H7 (cell line): Measurements from ENCODE around the gene FFAR3. TPM values are rescaled to one million over a fixed set of nuclear protein-coding genes. Genes with fewer than 3 reads are reported as not detected.

ENCODE experiments used
- DNase-seq: peaks from one replicate; pipeline ENCODE4 v3.0.0; 2012
- H3K27me3 ChIP-seq: 2 replicates; pipeline ENCODE4 v1.6.0; 2011; ENCODE audit warnings: mild to moderate bottlenecking, low read length; ENCODE audit not compliant: control insufficient read depth, insufficient read depth
- H3K36me3 ChIP-seq: replicated peaks from 2 replicates; pipeline ENCODE4 v1.5.1; 2011; ENCODE audit warnings: low read length; ENCODE audit not compliant: control insufficient read depth, insufficient read depth
- H3K4me3 ChIP-seq: 2 replicates; pipeline ENCODE4 v1.5.1; 2011; ENCODE audit warnings: low read depth, mild to moderate bottlenecking, control low read depth, low read length, moderate library complexity; ENCODE audit not compliant: insufficient read depth
- total RNA-seq: library from RNA; depleted of rRNA; stranded (reverse); fragments of >200 nt; shearing (Covaris generic); gene quantifications from 2 replicates; pipeline ENCODE4 v1.2.3, GENCODE V29; 2014

FFAR3 gene
- total RNA-seq, 1 experiment from 2014 or later: not detected

DNA sequence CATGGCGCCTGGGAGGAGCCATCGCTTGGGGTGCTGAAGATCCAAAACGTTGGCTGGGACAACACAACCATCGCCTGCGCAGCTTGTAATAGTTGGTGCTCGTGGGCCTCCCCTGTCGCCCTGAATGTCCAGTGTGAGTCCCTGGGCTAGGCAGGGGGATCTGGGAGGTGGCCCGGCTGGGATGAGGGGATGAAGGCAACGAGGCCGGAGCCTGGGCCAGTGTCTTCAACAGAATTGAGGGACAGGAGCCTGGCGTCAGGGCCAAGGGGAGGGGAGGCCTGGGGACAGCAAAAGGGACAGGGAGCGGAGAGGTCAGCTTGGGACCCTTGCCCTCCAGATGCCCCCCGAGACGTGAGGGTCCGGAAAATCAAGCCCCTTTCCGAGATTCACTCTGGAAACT lies 17.3 kb upstream of the FFAR3 start:
- DNase-seq: no peak
- no peaks in the 10 kb centered on the region for H3K27me3 ChIP-seq
- H3K4me3 ChIP-seq: no peak overlapping the region
- H3K36me3 ChIP-seq: no peaks in the 10 kb centered on the region

DNA sequence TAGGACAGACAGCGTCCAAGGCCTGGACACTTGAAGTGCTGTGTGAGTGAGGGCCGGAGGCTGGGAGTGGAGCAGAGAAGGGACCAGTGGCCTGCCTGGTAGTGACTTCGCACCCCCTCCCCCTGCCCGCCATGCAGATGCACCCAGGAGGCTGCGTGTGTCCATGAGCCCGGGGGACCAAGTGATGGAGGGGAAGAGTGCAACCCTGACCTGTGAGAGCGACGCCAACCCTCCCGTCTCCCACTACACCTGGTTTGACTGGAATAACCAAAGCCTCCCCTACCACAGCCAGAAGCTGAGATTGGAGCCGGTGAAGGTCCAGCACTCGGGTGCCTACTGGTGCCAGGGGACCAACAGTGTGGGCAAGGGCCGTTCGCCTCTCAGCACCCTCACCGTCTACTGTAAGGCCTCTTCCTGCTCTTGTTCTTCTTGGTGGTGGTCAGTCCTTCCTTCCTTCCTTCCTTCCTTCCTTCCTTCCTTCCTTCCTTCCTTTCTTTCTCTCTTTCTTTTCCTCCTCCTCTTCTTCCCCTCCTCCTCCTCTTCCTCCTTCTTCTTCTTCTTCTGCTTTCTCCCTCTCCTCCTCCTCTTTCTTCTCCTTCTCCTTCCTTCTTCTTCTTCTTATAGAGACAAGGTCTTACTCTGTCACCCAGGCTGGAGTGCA lies 16.6 kb upstream of the FFAR3 start:
- Histone ChIP-seq H3K27me3 (no peaks in the 10 kb centered on the region), H3K4me3 (no peak overlapping the region), H3K36me3 (no peaks in the 10 kb centered on the region)
- no peak for DNase-seq

DNA sequence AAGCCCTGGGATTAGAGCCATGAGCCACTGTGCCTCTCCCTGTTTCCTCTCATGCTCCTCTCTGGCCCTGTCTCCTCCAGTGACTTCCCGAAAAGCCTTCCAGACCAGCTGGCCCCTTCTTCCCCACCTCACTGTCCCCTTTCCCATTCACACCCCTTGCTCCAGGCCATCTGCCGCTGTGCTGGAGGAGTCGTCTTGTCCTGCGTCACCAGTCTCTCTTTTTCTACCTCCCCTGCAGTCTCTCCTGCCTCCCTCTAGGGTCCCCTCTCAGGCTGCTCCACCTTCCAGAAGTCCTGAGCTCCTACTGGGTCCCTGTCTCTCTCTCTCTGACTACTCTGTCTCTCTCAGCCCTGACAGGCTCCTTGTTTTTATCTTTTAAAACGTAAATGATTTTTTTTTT lies 15.8 kb upstream of the FFAR3 start:
- no peaks in the 10 kb centered on the region for H3K36me3 ChIP-seq
- H3K27me3 ChIP-seq: no peaks in the 10 kb centered on the region
- DNase-seq: peak; percentile 67
- H3K4me3 ChIP-seq: no peak overlapping the region

DNA sequence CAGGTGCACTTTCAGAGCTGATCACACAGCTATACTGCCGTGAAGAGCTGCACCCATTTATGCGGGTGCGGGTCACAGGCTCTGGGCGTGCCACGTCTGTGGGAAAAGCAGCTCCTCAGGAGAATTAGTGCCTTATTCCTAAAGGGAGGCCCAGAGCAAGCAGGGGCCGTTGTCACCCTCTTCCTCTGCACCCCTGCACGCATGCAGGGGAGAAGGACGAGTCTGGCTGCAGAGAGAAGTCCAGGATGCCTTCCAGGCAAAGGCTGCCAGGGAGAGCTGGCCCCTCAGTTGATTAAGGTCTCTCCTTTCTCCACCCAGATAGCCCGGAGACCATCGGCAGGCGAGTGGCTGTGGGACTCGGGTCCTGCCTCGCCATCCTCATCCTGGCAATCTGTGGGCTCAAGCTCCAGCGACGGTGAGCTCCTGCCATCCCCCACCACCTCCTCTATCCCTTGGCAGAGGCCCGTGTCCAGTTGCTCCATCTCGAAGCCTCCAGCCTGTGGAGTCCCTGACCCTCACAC lies 13.7 kb upstream of the FFAR3 start:
- DNase-seq: peak; percentile 28
- Histone ChIP-seq H3K27me3 (no peaks in the 10 kb centered on the region), H3K4me3 (no peak overlapping the region), H3K36me3 (no peaks in the 10 kb centered on the region)

DNA sequence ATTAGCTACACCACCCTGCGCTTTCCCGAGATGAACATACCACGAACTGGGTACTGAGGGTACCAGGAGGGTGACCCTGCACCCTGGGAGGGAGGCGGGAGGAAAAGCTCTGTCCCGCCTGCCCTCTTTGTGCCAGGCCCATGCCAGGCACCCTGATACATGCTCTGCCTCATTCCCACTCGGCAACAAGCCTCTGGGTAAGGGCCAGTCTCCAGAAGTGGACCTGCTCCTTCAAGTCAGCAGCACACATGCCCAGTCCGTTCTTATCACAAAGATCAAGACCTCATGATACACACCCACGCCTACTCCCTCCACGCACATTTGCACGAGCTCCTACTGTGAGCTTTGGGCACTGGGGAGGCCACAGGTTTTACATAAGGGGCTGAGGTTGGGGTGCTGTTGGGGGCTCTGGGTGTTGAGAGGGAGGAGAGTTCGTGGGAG lies 12.6 kb upstream of the FFAR3 start:
- DNase-seq: peak; percentile 28
- no peaks in the 10 kb centered on the region for H3K36me3 ChIP-seq
- no peaks in the 10 kb centered on the region for H3K27me3 ChIP-seq
- H3K4me3 ChIP-seq: no peak overlapping the region

DNA sequence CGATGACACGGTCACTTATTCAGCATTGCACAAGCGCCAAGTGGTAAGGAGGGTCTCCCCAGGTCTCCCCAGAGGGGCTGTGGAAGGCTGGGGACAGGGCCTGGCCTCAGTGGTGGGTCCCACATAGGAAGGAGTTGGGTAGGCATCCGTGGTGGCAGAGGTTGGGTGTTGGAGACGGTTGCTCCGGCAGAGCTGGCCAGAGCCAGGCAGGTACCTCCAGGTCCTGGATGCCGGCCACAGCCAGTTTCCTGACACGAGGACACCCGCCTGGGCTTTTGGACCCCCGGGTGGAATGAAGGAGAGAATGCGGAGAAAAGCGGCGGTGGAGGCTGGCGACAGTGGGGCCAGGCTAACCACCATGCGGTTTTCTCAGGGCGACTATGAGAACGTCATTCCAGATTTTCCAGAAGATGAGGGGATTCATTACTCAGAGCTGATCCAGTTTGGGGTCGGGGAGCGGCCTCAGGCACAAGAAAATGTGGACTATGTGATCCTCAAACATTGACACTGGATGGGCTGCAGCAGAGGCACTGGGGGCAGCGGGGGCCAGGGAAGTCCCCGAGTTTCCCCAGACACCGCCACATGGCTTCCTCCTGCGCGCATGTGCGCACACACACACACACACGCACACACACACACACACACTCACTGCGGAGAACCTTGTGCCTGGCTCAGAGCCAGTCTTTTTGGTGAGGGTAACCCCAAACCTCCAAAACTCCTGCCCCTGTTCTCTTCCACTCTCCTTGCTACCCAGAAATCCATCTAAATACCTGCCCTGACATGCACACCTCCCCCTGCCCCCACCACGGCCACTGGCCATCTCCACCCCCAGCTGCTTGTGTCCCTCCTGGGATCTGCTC lies 11.8 kb upstream of the FFAR3 start:
- H3K4me3 ChIP-seq: no peak overlapping the region
- peak; percentile 30 for DNase-seq
- no peaks in the 10 kb centered on the region for H3K36me3 ChIP-seq
- no peaks in the 10 kb centered on the region for H3K27me3 ChIP-seq

DNA sequence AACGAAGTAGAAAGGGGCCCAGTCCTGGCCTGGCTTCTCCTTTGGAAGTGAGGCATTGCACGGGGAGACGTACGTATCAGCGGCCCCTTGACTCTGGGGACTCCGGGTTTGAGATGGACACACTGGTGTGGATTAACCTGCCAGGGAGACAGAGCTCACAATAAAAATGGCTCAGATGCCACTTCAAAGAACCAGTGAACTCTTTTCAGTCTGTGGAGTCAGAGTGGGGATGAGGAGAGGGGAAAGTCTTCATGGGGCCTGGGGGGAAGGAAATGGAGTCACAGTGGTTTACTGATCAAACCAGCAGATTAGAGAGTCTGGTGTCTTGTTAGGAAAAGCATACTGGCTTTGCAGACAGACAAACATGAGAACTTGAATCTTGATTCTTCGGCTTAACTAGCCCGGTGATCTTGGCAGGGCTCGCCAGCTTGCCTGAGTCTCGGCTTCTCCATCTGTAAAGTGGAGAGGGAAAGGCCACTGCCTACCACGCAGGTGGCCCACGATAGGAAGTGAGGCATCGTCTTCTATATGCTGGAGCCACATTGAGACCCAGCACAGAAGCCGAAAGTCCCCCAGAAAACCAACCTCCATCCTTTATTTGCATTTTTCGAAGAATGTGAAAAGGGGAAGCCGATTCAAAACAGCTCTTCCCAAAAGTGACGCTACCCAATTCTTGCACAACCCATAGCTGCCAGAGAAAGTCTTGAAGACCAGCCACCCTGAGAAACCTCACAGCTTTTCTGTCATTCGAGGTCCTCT lies 10.9 kb upstream of the FFAR3 start, which contains the start of gene FFAR1:
Gene FFAR1, plus strand, starts transcription at position 732 of the 759 bp plus-strand sequence. CDS start 3,650 bp downstream, outside the sequence.
- no peaks in the 10 kb centered on the region for H3K27me3 ChIP-seq
- H3K36me3 ChIP-seq: no peaks in the 10 kb centered on the region
- no peak within 1 kb of the TSS for H3K4me3 ChIP-seq
- DNase-seq: peak; percentile 23

DNA sequence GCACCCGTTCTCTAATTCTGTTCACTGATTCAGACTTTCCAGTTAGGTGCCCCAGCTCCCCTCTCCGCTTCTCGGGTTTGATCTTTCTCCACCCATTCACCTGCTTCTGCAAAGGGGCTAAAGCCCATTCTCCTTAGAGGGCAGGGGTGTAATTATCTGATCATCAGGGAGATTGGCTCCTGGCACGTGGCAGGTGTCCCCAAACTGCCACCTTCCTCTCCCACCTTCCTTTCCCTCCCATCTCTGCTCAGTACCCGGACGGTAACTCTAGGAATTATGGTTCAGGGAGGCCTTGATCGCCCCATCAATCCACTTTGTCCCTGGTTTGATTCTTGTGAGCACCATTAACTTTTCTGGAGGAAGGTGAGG lies 10.3 kb upstream of the FFAR3 start:
- Histone ChIP-seq H3K4me3 (no peak overlapping the region), H3K27me3 (no peaks in the 10 kb centered on the region), H3K36me3 (no peaks in the 10 kb centered on the region)
- no peak for DNase-seq

DNA sequence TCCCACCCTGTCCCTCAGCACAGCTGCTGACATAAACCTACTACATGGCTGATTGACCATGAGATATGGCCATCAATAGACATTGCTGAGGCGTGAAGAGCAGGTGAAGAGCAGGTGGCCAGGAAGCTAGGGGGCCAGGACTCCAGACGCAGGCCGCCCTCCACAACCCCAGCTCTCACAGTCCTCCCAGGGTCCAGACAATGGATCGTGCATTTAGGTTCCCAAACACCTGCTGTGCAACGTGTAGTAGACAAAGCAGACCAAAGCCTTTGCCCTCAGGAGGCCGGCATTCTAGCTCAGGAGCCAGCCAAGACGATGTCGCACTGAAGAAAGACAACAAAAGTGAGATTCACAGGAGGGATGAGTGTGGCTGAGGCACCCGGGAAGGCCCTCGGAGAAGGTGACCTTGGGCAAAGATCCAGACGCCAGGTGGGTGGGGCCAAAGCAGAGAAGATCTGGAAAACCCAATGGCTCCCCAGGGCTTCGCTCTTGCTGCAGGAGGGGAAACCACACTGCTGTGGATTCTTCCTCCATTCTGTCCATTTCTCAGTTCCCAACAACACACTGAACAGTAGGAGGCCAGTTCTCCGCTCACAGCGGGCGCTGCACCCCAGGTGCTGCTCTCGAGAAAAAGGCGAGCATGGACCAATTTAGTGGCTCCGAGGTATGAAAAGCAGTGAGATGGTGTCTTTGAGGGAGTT lies 9.2 kb upstream of the FFAR3 start:
- Histone ChIP-seq H3K4me3 (no peak overlapping the region), H3K27me3 (no peaks in the 10 kb centered on the region), H3K36me3 (no peaks in the 10 kb centered on the region)
- DNase-seq: peak; percentile 70

DNA sequence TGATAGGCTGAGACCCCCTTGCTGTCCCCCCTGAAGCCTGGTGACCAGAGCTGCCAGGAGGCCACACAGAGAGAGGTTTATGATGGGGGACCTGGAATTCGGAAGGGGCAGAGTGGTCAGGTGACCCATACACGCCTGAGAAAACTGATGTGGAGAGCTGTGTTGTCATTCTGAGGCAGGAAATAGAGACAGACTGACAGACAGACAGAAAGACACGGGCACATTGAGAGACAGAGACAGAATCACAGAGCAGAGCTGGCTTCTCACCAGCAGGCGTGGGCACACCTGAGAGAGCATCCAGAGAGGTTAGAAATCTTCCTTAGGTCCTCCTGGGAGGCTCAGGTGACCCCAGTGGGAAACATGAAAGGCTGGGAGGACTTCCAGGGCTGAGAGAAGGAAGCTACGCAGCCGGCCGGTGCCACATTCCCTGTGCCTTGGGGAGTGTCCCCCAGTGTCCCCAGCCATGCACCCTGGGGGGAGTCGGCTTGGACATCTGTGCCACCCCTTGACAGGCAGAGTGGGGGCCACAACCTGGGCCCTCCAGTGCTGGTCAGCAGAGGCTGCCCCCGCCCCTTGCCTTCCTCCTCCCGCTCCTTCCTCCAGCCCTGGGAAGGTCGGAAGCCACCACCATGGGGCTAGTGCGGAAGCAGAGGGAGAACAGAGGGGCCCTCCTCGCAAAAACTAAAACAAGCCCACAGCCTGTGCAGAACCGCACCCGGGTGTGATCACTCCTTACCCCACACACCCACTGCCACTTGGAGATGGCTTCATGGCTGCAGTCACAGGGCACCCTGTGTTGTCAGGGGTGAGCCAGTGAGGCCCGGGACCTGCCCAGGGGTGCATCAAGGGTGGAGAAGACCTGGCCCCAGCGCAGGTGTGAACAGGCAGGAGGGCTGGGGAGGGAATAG lies 8.4 kb upstream of the FFAR3 start:
- no peaks in the 10 kb centered on the region for H3K27me3 ChIP-seq
- no peak overlapping the region for H3K4me3 ChIP-seq
- peak; percentile 28 for DNase-seq
- no peaks in the 10 kb centered on the region for H3K36me3 ChIP-seq

DNA sequence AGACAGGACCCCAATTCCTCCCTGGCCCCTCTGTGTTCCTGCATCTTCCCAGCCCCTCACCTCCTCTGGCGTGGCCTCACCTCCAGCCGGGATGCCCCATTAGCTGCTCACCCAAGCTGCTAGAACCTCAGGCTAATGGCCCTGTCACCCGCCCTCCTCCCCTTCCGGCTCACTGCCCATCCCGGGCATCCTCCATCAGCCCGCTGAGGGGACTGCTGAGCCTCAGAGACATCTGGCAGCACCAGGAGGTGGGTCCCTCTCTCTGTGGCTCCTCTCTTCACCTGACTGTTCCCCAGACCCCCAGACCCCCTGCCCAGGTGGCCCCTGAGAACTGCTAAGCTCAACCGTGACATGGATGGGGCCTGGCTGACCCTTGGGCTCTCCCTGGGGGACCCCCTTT lies 7.7 kb upstream of the FFAR3 start:
- H3K27me3 ChIP-seq: no peaks in the 10 kb centered on the region
- no peaks in the 10 kb centered on the region for H3K36me3 ChIP-seq
- DNase-seq: peak; percentile 39
- no peak overlapping the region for H3K4me3 ChIP-seq

DNA sequence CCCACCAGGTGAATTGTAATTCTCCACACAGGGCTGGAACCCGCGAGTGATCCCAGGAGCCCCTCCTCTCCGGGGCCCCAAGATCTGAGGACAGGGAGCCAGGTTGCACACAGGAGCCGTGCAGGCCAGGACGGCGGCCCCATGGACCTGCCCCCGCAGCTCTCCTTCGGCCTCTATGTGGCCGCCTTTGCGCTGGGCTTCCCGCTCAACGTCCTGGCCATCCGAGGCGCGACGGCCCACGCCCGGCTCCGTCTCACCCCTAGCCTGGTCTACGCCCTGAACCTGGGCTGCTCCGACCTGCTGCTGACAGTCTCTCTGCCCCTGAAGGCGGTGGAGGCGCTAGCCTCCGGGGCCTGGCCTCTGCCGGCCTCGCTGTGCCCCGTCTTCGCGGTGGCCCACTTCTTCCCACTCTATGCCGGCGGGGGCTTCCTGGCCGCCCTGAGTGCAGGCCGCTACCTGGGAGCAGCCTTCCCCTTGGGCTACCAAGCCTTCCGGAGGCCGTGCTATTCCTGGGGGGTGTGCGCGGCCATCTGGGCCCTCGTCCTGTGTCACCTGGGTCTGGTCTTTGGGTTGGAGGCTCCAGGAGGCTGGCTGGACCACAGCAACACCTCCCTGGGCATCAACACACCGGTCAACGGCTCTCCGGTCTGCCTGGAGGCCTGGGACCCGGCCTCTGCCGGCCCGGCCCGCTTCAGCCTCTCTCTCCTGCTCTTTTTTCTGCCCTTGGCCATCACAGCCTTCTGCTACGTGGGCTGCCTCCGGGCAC lies 6.7 kb upstream of the FFAR3 start:
- H3K36me3 ChIP-seq: no peaks in the 10 kb centered on the region
- no peak for DNase-seq
- no peak overlapping the region for H3K4me3 ChIP-seq
- H3K27me3 ChIP-seq: no peaks in the 10 kb centered on the region

DNA sequence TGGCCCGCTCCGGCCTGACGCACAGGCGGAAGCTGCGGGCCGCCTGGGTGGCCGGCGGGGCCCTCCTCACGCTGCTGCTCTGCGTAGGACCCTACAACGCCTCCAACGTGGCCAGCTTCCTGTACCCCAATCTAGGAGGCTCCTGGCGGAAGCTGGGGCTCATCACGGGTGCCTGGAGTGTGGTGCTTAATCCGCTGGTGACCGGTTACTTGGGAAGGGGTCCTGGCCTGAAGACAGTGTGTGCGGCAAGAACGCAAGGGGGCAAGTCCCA lies 6.1 kb upstream of the FFAR3 start:
- no peak overlapping the region for H3K4me3 ChIP-seq
- no peaks in the 10 kb centered on the region for H3K27me3 ChIP-seq
- DNase-seq: no peak
- H3K36me3 ChIP-seq: no peaks in the 10 kb centered on the region
